ENCODE results near the gene NPAS4. TPM values are rescaled to one million over a fixed set of nuclear protein-coding genes. Genes with fewer than 3 reads are reported as not detected.
A peak's percentile ranks its signal among the peaks of the same experiment; 100 is the strongest.
"Not testable (repeated sequence)": the region's sequence is repeated elsewhere in the genome, so short reads cannot be mapped to it uniquely, and the experiment has no call there.

The NPAS4 gene
- not detected in 2 replicates for total RNA-seq (2014; rRNA removed; shearing (Covaris generic))

GRCh38 chr11:66420671-66421476 is at the start of gene NPAS4:
TSS of gene NPAS4 (plus strand) at chr11:66421035. CDS start at chr11:66421180, 145 bp downstream.
- peak; percentile 89 for DNase-seq (ENCODE audit: low spot score)
- in situ Hi-C loops (cut with HindIII; ENCODE audit: low sequenced_read_pairs), result no loop called here

- DNase-seq (ENCODE audit: low spot score), result peak; percentile 67
- in situ Hi-C loops (cut with HindIII; ENCODE audit: low sequenced_read_pairs), result no loop called here
Measured at GRCh38 chr11:66371627-66372415, 49.0 kb upstream of the NPAS4 start, which contains the start of gene SLC29A2. TSS of gene SLC29A2 (minus strand) at chr11:66371760. CDS start at chr11:66371591, 169 bp downstream.

GRCh38 chr11:66373265-66373664 is 47.6 kb upstream of the NPAS4 start:
- in situ Hi-C loops (cut with HindIII; ENCODE audit: low sequenced_read_pairs), result no loop called here
- peak; percentile 50 for DNase-seq (ENCODE audit: low spot score)

- in situ Hi-C loops (cut with HindIII; ENCODE audit: low sequenced_read_pairs); DNase-seq (ENCODE audit: low spot score): not testable (repeated sequence)
Measured at GRCh38 chr11:66373690-66374287, 47.0 kb upstream of the NPAS4 start.

- in situ Hi-C loops (cut with HindIII; ENCODE audit: low sequenced_read_pairs); DNase-seq (ENCODE audit: low spot score): not testable (repeated sequence)
Measured at GRCh38 chr11:66380264-66380663, 40.6 kb upstream of the NPAS4 start.

GRCh38 chr11:66384316-66384715 is 36.5 kb upstream of the NPAS4 start:
- in situ Hi-C loops (cut with HindIII; ENCODE audit: low sequenced_read_pairs); DNase-seq (ENCODE audit: low spot score): not testable (repeated sequence)

GRCh38 chr11:66386171-66387069 is 34.4 kb upstream of the NPAS4 start:
- peak; percentile 95 for DNase-seq (ENCODE audit: low spot score)
- in situ Hi-C loops (cut with HindIII; ENCODE audit: low sequenced_read_pairs), result no loop called here

- peak; percentile 64 for DNase-seq (ENCODE audit: low spot score)
- in situ Hi-C loops (cut with HindIII; ENCODE audit: low sequenced_read_pairs), result no loop called here
Measured at GRCh38 chr11:66388780-66389386, 32.0 kb upstream of the NPAS4 start.

- no peak for DNase-seq (ENCODE audit: low spot score)
- in situ Hi-C loops (cut with HindIII; ENCODE audit: low sequenced_read_pairs), result no loop called here
Measured at GRCh38 chr11:66391322-66391721, 29.5 kb upstream of the NPAS4 start.

GRCh38 chr11:66393954-66394353 is 26.9 kb upstream of the NPAS4 start:
- in situ Hi-C loops (cut with HindIII; ENCODE audit: low sequenced_read_pairs), result no loop called here
- no peak for DNase-seq (ENCODE audit: low spot score)

GRCh38 chr11:66407651-66408050 is 13.2 kb upstream of the NPAS4 start:
- no peak for DNase-seq (ENCODE audit: low spot score)
- in situ Hi-C loops (cut with HindIII; ENCODE audit: low sequenced_read_pairs), result no loop called here

- in situ Hi-C loops (cut with HindIII; ENCODE audit: low sequenced_read_pairs), result no loop called here
- DNase-seq (ENCODE audit: low spot score), result peak; percentile 89
Measured at GRCh38 chr11:66408488-66409214, 12.2 kb upstream of the NPAS4 start.

- in situ Hi-C loops (cut with HindIII; ENCODE audit: low sequenced_read_pairs), result no loop called here
- no peak for DNase-seq (ENCODE audit: low spot score)
Measured at GRCh38 chr11:66409226-66409625, 11.6 kb upstream of the NPAS4 start.

GRCh38 chr11:66410191-66410590 is 10.6 kb upstream of the NPAS4 start:
- DNase-seq (ENCODE audit: low spot score), result no peak
- in situ Hi-C loops (cut with HindIII; ENCODE audit: low sequenced_read_pairs), result no loop called here

GRCh38 chr11:66411323-66411722 is 9.5 kb upstream of the NPAS4 start:
- in situ Hi-C loops (cut with HindIII; ENCODE audit: low sequenced_read_pairs), result no loop called here
- DNase-seq (ENCODE audit: low spot score), result no peak

GRCh38 chr11:66412110-66412509 is 8.7 kb upstream of the NPAS4 start:
- in situ Hi-C loops (cut with HindIII; ENCODE audit: low sequenced_read_pairs), result no loop called here
- DNase-seq (ENCODE audit: low spot score), result no peak

GRCh38 chr11:66413167-66413566 is 7.7 kb upstream of the NPAS4 start:
- in situ Hi-C loops (cut with HindIII; ENCODE audit: low sequenced_read_pairs), result no loop called here
- no peak for DNase-seq (ENCODE audit: low spot score)

Measured in G401 (cell line).